A673 (cell line): ENCODE results near the gene OR52N1. TPM values are rescaled to one million over a fixed set of nuclear protein-coding genes. Genes with fewer than 3 reads are reported as not detected.

Experiments
- BruUV-seq: library from RNA; stranded (reverse); fragments of 400-500 nt; replicated peaks from 2 replicates; lab custom pipeline; 2021; lab: Mats Ljungman, UMichigan
- CTCF ChIA-PET: fragments of 300-600 bp; sonication (Branson Sonifier 250); formaldehyde crosslinking; loops from one replicate; lab custom pipeline; 2022; ENCODE audit warnings: antibody characterized with exemption; lab: Charles Lee
- POLR2A ChIA-PET: fragments of 300-600 bp; sonication (Branson Sonifier 250); formaldehyde crosslinking; loops from one replicate; lab custom pipeline; 2022; ENCODE audit warnings: antibody characterized with exemption; ENCODE audit not compliant: low non-redundant PET; lab: Charles Lee
- DNase-seq: peaks from one replicate; pipeline ENCODE4 v3.0.0-alpha.2; 2015; ENCODE audit warnings: low spot score
- H3K27ac ChIP-seq: fragments of 200-600 bp; sonication (generic); 2 replicates; pipeline ENCODE4 v1.5.1; 2016; ENCODE audit warnings: mixed run types, low read depth, mild to moderate bottlenecking, mixed read lengths, antibody characterized with exemption, low read length; ENCODE audit not compliant: poor library complexity, severe bottlenecking
- H3K27me3 ChIP-seq: fragments of 200-600 bp; sonication (generic); replicated peaks from 2 replicates; pipeline ENCODE4 v1.6.1; 2017; ENCODE audit warnings: mixed run types, low read depth, mild to moderate bottlenecking, mixed read lengths, antibody characterized with exemption, low read length; ENCODE audit not compliant: insufficient read depth, poor library complexity
- H3K36me3 ChIP-seq: fragments of 200-600 bp; sonication (generic); 2 replicates; pipeline ENCODE4 v1.6.1; 2016; ENCODE audit warnings: mixed run types, mild to moderate bottlenecking, mixed read lengths, antibody characterized with exemption, low read length; ENCODE audit not compliant: insufficient read depth, poor library complexity, severe bottlenecking
- H3K4me1 ChIP-seq: fragments of 200-600 bp; sonication (generic); 2 replicates; pipeline ENCODE4 v1.6.1; 2017; ENCODE audit warnings: mixed run types, mild to moderate bottlenecking, mixed read lengths, antibody characterized with exemption, low read length; ENCODE audit not compliant: insufficient read depth, poor library complexity, severe bottlenecking
- H3K4me3 ChIP-seq: fragments of 200-600 bp; sonication (generic); 2 replicates; pipeline ENCODE4 v1.5.1; 2016; ENCODE audit warnings: low read depth, mixed run types, mild to moderate bottlenecking, mixed read lengths, low read length; ENCODE audit not compliant: poor library complexity, severe bottlenecking
- H3K9me3 ChIP-seq: fragments of 200-600 bp; sonication (generic); 2 replicates; pipeline ENCODE4 v1.6.1; 2016; ENCODE audit warnings: mixed run types, low read depth, mild to moderate bottlenecking, mixed read lengths, antibody characterized with exemption, low read length; ENCODE audit not compliant: poor library complexity, severe bottlenecking
- EZH2 ChIP-seq: fragments of 200-600 bp; sonication (generic); IDR thresholded peaks from 2 replicates; pipeline ENCODE4 v1.6.1; 2017; ENCODE audit warnings: borderline replicate concordance, low read depth, mild to moderate bottlenecking, mixed read lengths, antibody characterized with exemption, low read length; ENCODE audit not compliant: poor library complexity, severe bottlenecking
- intact Hi-C: fragments of 100-400 bp; cut with micrococcal nuclease; formaldehyde crosslinking; loops from one replicate; pipeline ENCODE4 v1.10.0; 2022; ENCODE audit not compliant: unreplicated experiment
- total RNA-seq: library from RNA; stranded (reverse); gene quantifications from 2 replicates; pipeline ENCODE4 v1.2.3, GENCODE V29; 2021
- TF ChIP-seq, protein P1 (sequence below): fragments of 300-800, 200-600 bp; sonication (generic); conservative IDR thresholded peaks from 2 replicates; pipeline ENCODE4 v1.5.1; 2017; ENCODE audit warnings: low read depth, mild to moderate bottlenecking, antibody characterized with exemption, low read length, moderate library complexity, mixed read lengths

The OR52N1 gene
- total RNA-seq, 1 experiment from 2014 or later = not detected

GRCh38 chr11:5807580-5807979, 16.5 kb upstream of the OR52N1 start:
- H3K4me3 ChIP-seq = no peak overlapping the region
- intact Hi-C loops = loop anchor here (2.0 kb wide), 2 partner anchors 207 to 683 kb away; no protein-coding TSS in a partner anchor
- CTCF ChIA-PET = no interaction called here

DNA sequence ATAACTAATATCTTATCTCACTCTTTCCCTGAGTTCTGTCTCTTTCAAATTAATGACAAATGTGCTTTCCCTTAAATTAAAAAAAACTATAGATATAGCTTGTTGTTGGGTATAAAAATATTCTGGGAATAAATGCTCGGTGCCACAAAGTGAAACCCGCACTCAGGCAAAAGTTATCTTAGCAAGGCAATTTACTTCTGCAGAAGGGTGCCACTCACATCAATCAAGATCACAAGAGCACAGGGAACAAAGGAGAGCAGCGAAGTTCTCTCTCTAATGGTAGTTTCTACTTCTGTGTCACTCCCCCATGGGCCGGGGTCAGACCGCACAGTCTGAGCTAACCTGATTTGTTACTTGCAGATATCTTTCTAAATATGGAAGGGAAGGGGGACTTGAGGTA, 12.9 kb upstream of the OR52N1 start:
- H3K4me1 ChIP-seq = no peaks in the 10 kb centered on the region
- no peak overlapping the region for H3K4me3 ChIP-seq
- H3K9me3 ChIP-seq = no peaks in the 10 kb centered on the region
- DNase-seq = no peak
- ChIA-PET CTCF (no interaction called here), POLR2A (no interaction called here)
- no peak overlapping the region for H3K27ac ChIP-seq
- TF ChIP-seq EZH2 = no peak
- TF ChIP-seq, protein P1, sequence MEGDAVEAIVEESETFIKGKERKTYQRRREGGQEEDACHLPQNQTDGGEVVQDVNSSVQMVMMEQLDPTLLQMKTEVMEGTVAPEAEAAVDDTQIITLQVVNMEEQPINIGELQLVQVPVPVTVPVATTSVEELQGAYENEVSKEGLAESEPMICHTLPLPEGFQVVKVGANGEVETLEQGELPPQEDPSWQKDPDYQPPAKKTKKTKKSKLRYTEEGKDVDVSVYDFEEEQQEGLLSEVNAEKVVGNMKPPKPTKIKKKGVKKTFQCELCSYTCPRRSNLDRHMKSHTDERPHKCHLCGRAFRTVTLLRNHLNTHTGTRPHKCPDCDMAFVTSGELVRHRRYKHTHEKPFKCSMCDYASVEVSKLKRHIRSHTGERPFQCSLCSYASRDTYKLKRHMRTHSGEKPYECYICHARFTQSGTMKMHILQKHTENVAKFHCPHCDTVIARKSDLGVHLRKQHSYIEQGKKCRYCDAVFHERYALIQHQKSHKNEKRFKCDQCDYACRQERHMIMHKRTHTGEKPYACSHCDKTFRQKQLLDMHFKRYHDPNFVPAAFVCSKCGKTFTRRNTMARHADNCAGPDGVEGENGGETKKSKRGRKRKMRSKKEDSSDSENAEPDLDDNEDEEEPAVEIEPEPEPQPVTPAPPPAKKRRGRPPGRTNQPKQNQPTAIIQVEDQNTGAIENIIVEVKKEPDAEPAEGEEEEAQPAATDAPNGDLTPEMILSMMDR = no peak
- intact Hi-C loops = no loop called here
- no peaks in the 10 kb centered on the region for H3K27me3 ChIP-seq
- no peaks in the 10 kb centered on the region for H3K36me3 ChIP-seq
- no TSS peak for BruUV-seq

More at GRCh38 chr11:5807580-5807979, 16.5 kb upstream of the OR52N1 start:
- peaks cover 8% of the 10 kb centered on the region for H3K27me3 ChIP-seq
- no peak for DNase-seq
- BruUV-seq = no TSS peak
- H3K9me3 ChIP-seq = no peaks in the 10 kb centered on the region
- no peak overlapping the region for H3K27ac ChIP-seq
- no peaks in the 10 kb centered on the region for H3K36me3 ChIP-seq
- no peaks in the 10 kb centered on the region for H3K4me1 ChIP-seq
- TF ChIP-seq, protein P1 = no peak
- TF ChIP-seq EZH2 = no peak
- POLR2A ChIA-PET = no interaction called here

- TF ChIP-seq, protein P1 = no peak
- no peak for TF ChIP-seq EZH2
- H3K4me3 ChIP-seq = no peak overlapping the region
- CTCF ChIA-PET = no interaction called here
- intact Hi-C loops = no loop called here
- no peaks in the 10 kb centered on the region for H3K36me3 ChIP-seq
- no peak overlapping the region for H3K27ac ChIP-seq
- H3K9me3 ChIP-seq = no peaks in the 10 kb centered on the region
- H3K27me3 ChIP-seq = no peaks in the 10 kb centered on the region
- BruUV-seq = no TSS peak
- no peaks in the 10 kb centered on the region for H3K4me1 ChIP-seq
- POLR2A ChIA-PET = no interaction called here
- DNase-seq = no peak
Measured at GRCh38 chr11:5796541-5796940, 5.5 kb upstream of the OR52N1 start.
